GM23338 (cell line): ENCODE data around the gene SFT2D1. TPM values are rescaled to one million over a fixed set of nuclear protein-coding genes. Genes with fewer than 3 reads are reported as not detected.
A peak's percentile ranks its signal among the peaks of the same experiment; 100 is the strongest.

Experiments used
- ATAC-seq: fragments of 200-7000 bp; cut with Tn5 transposase; 3 replicates; pipeline ENCODE4 v1.9.1; 2020
- DNase-seq: peaks from one replicate; pipeline ENCODE4 v3.0.0-alpha.2; 2015; ENCODE audit warnings: low spot score
- H2AFZ ChIP-seq: fragments of 200-600 bp; sonication (generic); 2 replicates; pipeline ENCODE4 v1.8.0; 2016; ENCODE audit warnings: antibody characterized with exemption, mild to moderate bottlenecking, moderate library complexity
- H3F3A ChIP-seq: fragments of 200-600 bp; sonication (generic); replicated peaks from 2 replicates; pipeline ENCODE4 v1.8.0; 2017; ENCODE audit warnings: antibody characterized with exemption, mixed run types, low read depth
- H3K27ac ChIP-seq: fragments of 200-600 bp; sonication (generic); 2 replicates; pipeline ENCODE4 v1.6.1; 2016; ENCODE audit warnings: low read depth
- H3K27me3 ChIP-seq: fragments of 200-600 bp; sonication (generic); 2 replicates; pipeline ENCODE4 v1.8.0; 2016; ENCODE audit warnings: mild to moderate bottlenecking, mixed run types, moderate library complexity; ENCODE audit not compliant: insufficient read depth
- H3K36me3 ChIP-seq: fragments of 200-600 bp; sonication (generic); 2 replicates; pipeline ENCODE4 v1.8.0; 2016; ENCODE audit warnings: mild to moderate bottlenecking; ENCODE audit not compliant: insufficient read depth
- H3K4me1 ChIP-seq: fragments of 200-600 bp; sonication (generic); 2 replicates; pipeline ENCODE4 v1.8.0; 2016; ENCODE audit warnings: mild to moderate bottlenecking, moderate library complexity; ENCODE audit not compliant: insufficient read depth
- H3K4me2 ChIP-seq: fragments of 200-600 bp; sonication (generic); 2 replicates; pipeline ENCODE4 v1.7.1; 2017; ENCODE audit warnings: mixed run types
- H3K4me3 ChIP-seq: fragments of 200-600 bp; sonication (generic); 2 replicates; pipeline ENCODE4 v1.6.1; 2016; ENCODE audit warnings: mixed run types
- H3K79me2 ChIP-seq: fragments of 200-600 bp; sonication (generic); replicated peaks from 2 replicates; pipeline ENCODE4 v1.8.0; 2017; ENCODE audit warnings: mild to moderate bottlenecking; ENCODE audit not compliant: insufficient read depth
- H3K9me2 ChIP-seq: fragments of 200-600 bp; sonication (generic); 2 replicates; pipeline ENCODE4 v1.8.0; 2017; ENCODE audit not compliant: insufficient read depth
- H4K20me1 ChIP-seq: fragments of 200-600 bp; sonication (generic); replicated peaks from 2 replicates; pipeline ENCODE4 v1.8.0; 2017; ENCODE audit warnings: mild to moderate bottlenecking; ENCODE audit not compliant: insufficient read depth
- H3K27ac Mint-ChIP-seq: 2 replicates; pipeline ENCODE4 v1.8.0; 2020; ENCODE audit warnings: inconsistent platforms, mild to moderate bottlenecking, moderate library complexity, mixed read lengths
- H3K27me3 Mint-ChIP-seq: 3 replicates; pipeline ENCODE4 v1.8.0; 2022; ENCODE audit warnings: low read depth, mild to moderate bottlenecking, moderate library complexity, mixed read lengths, inconsistent platforms; ENCODE audit not compliant: insufficient read depth, poor library complexity
- H3K36me3 Mint-ChIP-seq: 3 replicates; pipeline ENCODE4 v1.8.0; 2021; ENCODE audit warnings: low read depth, mild to moderate bottlenecking, inconsistent platforms, moderate library complexity, mixed read lengths
- H3K4me1 Mint-ChIP-seq: 3 replicates; pipeline ENCODE4 v1.8.0; 2020; ENCODE audit warnings: mild to moderate bottlenecking, inconsistent platforms, mixed read lengths
- H3K4me3 Mint-ChIP-seq: 3 replicates; pipeline ENCODE4 v1.8.0; 2021; ENCODE audit warnings: moderate library complexity, mild to moderate bottlenecking, inconsistent platforms, mixed read lengths
- H3K9me3 Mint-ChIP-seq: 3 replicates; pipeline ENCODE4 v1.8.0; 2020; ENCODE audit warnings: moderate library complexity, mild to moderate bottlenecking, inconsistent platforms, mixed read lengths
- CREB1 ChIP-seq: fragments of 250-450 bp; sonication (Bioruptor Pico); IDR thresholded peaks from 2 replicates; pipeline ENCODE4 v1.5.0; 2020; ENCODE audit warnings: low read depth, mild to moderate bottlenecking, moderate library complexity
- EZH2 ChIP-seq: fragments of 200-600 bp; sonication (generic); IDR thresholded peaks from one replicate; pipeline ENCODE4 v1.8.0; 2017; ENCODE audit warnings: antibody characterized with exemption, mild to moderate bottlenecking, low read depth; ENCODE audit not compliant: unreplicated experiment
- EZH2phosphoT487 ChIP-seq: fragments of 200-600 bp; sonication (generic); IDR thresholded peaks from one replicate; pipeline ENCODE4 v1.8.1; 2018; ENCODE audit warnings: antibody characterized with exemption; ENCODE audit not compliant: unreplicated experiment
- JUNB ChIP-seq: IDR thresholded peaks from one replicate; pipeline ENCODE4 v1.6.1; 2016; ENCODE audit warnings: antibody characterized with exemption; ENCODE audit not compliant: unreplicated experiment
- POLR2AphosphoS5 ChIP-seq: IDR thresholded peaks from 2 replicates; pipeline ENCODE4 v1.6.1; 2016; ENCODE audit warnings: antibody characterized with exemption, low read depth
- STAT1 ChIP-seq: IDR thresholded peaks from one replicate; pipeline ENCODE4 v1.6.1; 2016; ENCODE audit warnings: antibody characterized with exemption; ENCODE audit not compliant: unreplicated experiment
- ZNF114 ChIP-seq: fragments of 250-450 bp; sonication (Bioruptor Pico); IDR thresholded peaks from 2 replicates; pipeline ENCODE4 v1.5.0; 2020; ENCODE audit warnings: mild to moderate bottlenecking, moderate library complexity
- ZNF331 ChIP-seq: fragments of 250-450 bp; sonication (Bioruptor Pico); IDR thresholded peaks from 2 replicates; pipeline ENCODE4 v1.5.0; 2020; ENCODE audit warnings: low read depth, mild to moderate bottlenecking, moderate library complexity
- polyA plus RNA-seq: library from polyadenylated mRNA; unstranded; fragments of >200 nt; fragmentation: Nextera tagmentation; extraction: Ambion mirVana; gene quantifications from 2 replicates; pipeline ENCODE4 v1.2.1, GENCODE V29; 2016
- total RNA-seq: library from RNA; depleted of rRNA; stranded (reverse); fragments of >200 nt; shearing (Covaris generic); gene quantifications from 2 replicates; pipeline ENCODE4 v1.2.3, GENCODE V29; 2014
- TF ChIP-seq, protein P1 (sequence below), 2 experiments: fragments of 200-600 bp in 1 of 2; sonication (generic) in 1 of 2; conservative IDR thresholded peaks; 2 replicates each; pipeline versions ENCODE4 v1.5.1 to v1.6.1; 2016 to 2017; ENCODE audit warnings: antibody characterized with exemption in 2 of 2, low read depth in 2 of 2, mild to moderate bottlenecking in 2 of 2, moderate library complexity in 1 of 2

Gene SFT2D1
- total and polyA plus RNA-seq, 2 experiments from 2014 or later: 74.7 to 120 TPM

DNA sequence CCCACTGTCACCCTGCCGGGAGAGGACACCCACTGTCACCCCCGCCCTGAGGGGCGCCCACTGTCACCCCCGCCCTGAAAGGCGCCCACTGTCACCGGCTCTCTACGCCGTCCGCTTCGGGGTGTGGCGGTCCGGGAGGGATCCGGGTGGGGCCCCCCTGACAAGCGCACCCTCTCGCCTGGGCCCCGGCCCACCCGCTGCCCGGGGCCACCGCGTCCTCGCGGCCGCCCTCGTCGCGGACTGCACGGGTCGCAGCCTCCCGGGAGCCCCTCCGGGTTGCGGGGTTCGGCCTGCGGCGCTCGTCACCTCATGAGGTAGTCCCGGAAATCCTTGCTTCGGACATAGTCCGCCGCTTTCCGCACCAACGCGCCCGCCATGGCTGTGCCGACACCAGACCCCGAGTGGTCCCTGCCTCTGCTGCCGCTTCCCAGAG, 40.2 kb upstream of the SFT2D1 start:
- no peaks in the 10 kb centered on the region for H4K20me1 ChIP-seq
- peaks cover 27% of the 10 kb centered on the region for H3K79me2 ChIP-seq
- no peaks in the 10 kb centered on the region for H3K36me3 ChIP-seq
- H3F3A ChIP-seq: no peaks in the 10 kb centered on the region
- peaks cover 7% of the 10 kb centered on the region for H3K4me1 ChIP-seq
- Mint-ChIP-seq H3K4me1 (peaks cover 6% of the 10 kb centered on the region; the same call in 1 of the 3 replicates), H3K27me3 (peaks cover 4% of the 10 kb centered on the region), H3K4me3 (peak overlapping the region; percentile 82), H3K9me3 (no peaks in the 10 kb centered on the region), H3K36me3 (no peaks in the 10 kb centered on the region), H3K27ac (no peak overlapping the region)
- peak overlapping the region; percentile 77 for H3K4me2 ChIP-seq
- ATAC-seq (no peak), DNase-seq (no peak)
- peak overlapping the region; percentile 92 for H3K4me3 ChIP-seq
- H2AFZ ChIP-seq: no peak overlapping the region
- no peaks in the 10 kb centered on the region for H3K27me3 ChIP-seq
- no peak for TF ChIP-seq JUNB
- TF ChIP-seq EZH2phosphoT487: no peak
- TF ChIP-seq ZNF331 (CRISPR knock-in tag): no peak
- TF ChIP-seq, protein P1, sequence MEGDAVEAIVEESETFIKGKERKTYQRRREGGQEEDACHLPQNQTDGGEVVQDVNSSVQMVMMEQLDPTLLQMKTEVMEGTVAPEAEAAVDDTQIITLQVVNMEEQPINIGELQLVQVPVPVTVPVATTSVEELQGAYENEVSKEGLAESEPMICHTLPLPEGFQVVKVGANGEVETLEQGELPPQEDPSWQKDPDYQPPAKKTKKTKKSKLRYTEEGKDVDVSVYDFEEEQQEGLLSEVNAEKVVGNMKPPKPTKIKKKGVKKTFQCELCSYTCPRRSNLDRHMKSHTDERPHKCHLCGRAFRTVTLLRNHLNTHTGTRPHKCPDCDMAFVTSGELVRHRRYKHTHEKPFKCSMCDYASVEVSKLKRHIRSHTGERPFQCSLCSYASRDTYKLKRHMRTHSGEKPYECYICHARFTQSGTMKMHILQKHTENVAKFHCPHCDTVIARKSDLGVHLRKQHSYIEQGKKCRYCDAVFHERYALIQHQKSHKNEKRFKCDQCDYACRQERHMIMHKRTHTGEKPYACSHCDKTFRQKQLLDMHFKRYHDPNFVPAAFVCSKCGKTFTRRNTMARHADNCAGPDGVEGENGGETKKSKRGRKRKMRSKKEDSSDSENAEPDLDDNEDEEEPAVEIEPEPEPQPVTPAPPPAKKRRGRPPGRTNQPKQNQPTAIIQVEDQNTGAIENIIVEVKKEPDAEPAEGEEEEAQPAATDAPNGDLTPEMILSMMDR (conservative IDR thresholded peaks at IDR 0.05; ENCODE audit: low read depth in 2 of 2): no peak
- TF ChIP-seq POLR2AphosphoS5: no peak
- TF ChIP-seq STAT1: no peak
- TF ChIP-seq EZH2: no peak
- H3K27ac ChIP-seq: no peak overlapping the region
- H3K9me2 ChIP-seq: peaks cover 3% of the 10 kb centered on the region; the same call in 1 of the 2 replicates

DNA sequence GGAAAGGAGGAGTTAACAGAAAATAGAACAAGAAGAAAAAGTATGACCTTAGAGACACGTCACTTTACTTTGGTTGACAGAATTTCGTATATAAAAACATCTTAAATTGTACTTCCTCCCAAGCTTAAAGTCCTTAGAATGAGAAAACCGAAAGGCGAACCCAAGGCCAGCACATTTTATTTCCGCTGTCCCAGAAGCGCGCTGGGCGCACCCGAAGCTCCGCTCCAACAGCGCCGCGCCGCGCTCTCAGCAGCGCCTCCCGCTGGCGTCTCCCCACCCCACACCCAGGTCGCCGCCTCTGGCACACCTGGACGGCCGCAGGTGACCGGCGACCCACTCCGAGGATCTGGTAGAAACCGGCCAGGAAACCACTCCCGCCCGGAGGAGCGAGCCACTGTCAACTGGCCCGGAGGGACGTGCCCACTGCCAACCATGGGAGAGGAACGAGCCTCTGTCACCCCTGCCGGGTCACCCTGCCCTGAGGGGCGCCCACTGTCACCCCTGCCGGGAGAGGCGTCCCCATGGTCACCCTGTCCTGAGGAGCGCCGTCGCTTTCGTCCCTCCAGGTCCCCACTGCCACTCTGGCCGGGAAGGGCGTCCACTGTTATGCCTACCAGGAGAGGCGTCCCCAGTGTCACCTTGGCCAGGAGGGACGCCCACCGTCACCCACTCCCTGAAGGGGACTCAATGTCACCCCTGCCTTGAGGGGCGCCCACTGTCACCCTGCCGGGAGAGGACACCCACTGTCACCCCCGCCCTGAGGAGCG, 39.6 kb upstream of the SFT2D1 start:
- Mint-ChIP-seq H3K36me3 (no peaks in the 10 kb centered on the region), H3K4me1 (peaks cover 6% of the 10 kb centered on the region; the same call in 1 of the 3 replicates), H3K27ac (no peak overlapping the region), H3K4me3 (peak overlapping the region; percentile 82), H3K9me3 (no peaks in the 10 kb centered on the region), H3K27me3 (peaks cover 4% of the 10 kb centered on the region)
- no peaks in the 10 kb centered on the region for H3K36me3 ChIP-seq
- H3F3A ChIP-seq: no peaks in the 10 kb centered on the region
- no peak overlapping the region for H3K27ac ChIP-seq
- peak overlapping the region; percentile 77 for H3K4me2 ChIP-seq
- peaks cover 7% of the 10 kb centered on the region for H3K4me1 ChIP-seq
- peak overlapping the region; percentile 92 for H3K4me3 ChIP-seq
- peak; percentile 38; the same call in 1 of the 2 replicates for TF ChIP-seq CREB1 (CRISPR knock-in tag)
- TF ChIP-seq ZNF114 (CRISPR knock-in tag): no peak
- TF ChIP-seq, protein P1 (conservative IDR thresholded peaks at IDR 0.05; ENCODE audit: low read depth in 2 of 2): peak; percentile 71 to 90
- peak overlapping the region; percentile 66; the same call in 1 of the 2 replicates for H2AFZ ChIP-seq
- peaks cover 27% of the 10 kb centered on the region for H3K79me2 ChIP-seq
- H4K20me1 ChIP-seq: no peaks in the 10 kb centered on the region
- H3K9me2 ChIP-seq: peaks cover 3% of the 10 kb centered on the region; the same call in 1 of the 2 replicates
- no peaks in the 10 kb centered on the region for H3K27me3 ChIP-seq
- DNase-seq: peak; percentile 84
- peak; percentile 66 for ATAC-seq
